Panc1 (cell line): ENCODE measurements around the gene TSPOAP1. TPM values are rescaled to one million over a fixed set of nuclear protein-coding genes. Genes with fewer than 3 reads are reported as not detected.

Experiments
- ATAC-seq: fragments of 200-7000 bp; cut with Tn5 transposase; 2 replicates; pipeline ENCODE4 v1.9.1; 2020; ENCODE audit warnings: mild to moderate bottlenecking, moderate library complexity
- BruUV-seq: library from RNA; stranded (reverse); fragments of 400-500 nt; replicated peaks from 2 replicates; lab custom pipeline; 2021; lab: Mats Ljungman, UMichigan
- CTCF ChIA-PET: fragments of 300-600 bp; sonication (Branson Sonifier 250); formaldehyde crosslinking; loops from one replicate; lab custom pipeline; 2022; ENCODE audit warnings: antibody characterized with exemption; lab: Charles Lee
- POLR2A ChIA-PET: fragments of 300-600 bp; sonication (Branson Sonifier 250); formaldehyde crosslinking; loops from one replicate; lab custom pipeline; 2022; ENCODE audit warnings: antibody characterized with exemption; lab: Charles Lee
- DNase-seq: peaks from one replicate; pipeline ENCODE4 v3.0.0-alpha.2; 2010; ENCODE audit warnings: low read depth, low spot score
- H3K27ac ChIP-seq: 2 replicates; pipeline ENCODE4 v1.5.1; 2011; ENCODE audit warnings: mild to moderate bottlenecking, low read length, inconsistent platforms
- H3K27me3 ChIP-seq: fragments of 200-500 bp; sonication (Bioruptor generic); 2 replicates; pipeline ENCODE4 v1.6.0; 2014; ENCODE audit warnings: low read length, inconsistent platforms; ENCODE audit not compliant: control insufficient read depth, insufficient read depth
- H3K36me3 ChIP-seq: fragments of 200-500 bp; sonication (Bioruptor generic); 2 replicates; pipeline ENCODE4 v1.5.1; 2014; ENCODE audit warnings: inconsistent platforms, mild to moderate bottlenecking, low read length, moderate library complexity; ENCODE audit not compliant: control insufficient read depth, insufficient read depth
- H3K4me1 ChIP-seq: 2 replicates; pipeline ENCODE4 v1.5.1; 2011; ENCODE audit warnings: inconsistent platforms, mild to moderate bottlenecking, low read length, moderate library complexity; ENCODE audit not compliant: control insufficient read depth, insufficient read depth
- H3K4me3 ChIP-seq, 2 experiments: 2 replicates each; pipeline ENCODE4 v1.5.1; 2011 to 2012; ENCODE audit warnings: low read depth in 2 of 2, low read length in 2 of 2, mild to moderate bottlenecking in 2 of 2, inconsistent platforms in 1 of 2, moderate library complexity in 1 of 2
- H3K9me3 ChIP-seq: fragments of 200-500 bp; sonication (Bioruptor generic); 2 replicates; pipeline ENCODE4 v1.5.1; 2014; ENCODE audit warnings: low read depth, mild to moderate bottlenecking, inconsistent platforms, low read length, moderate library complexity; ENCODE audit not compliant: control insufficient read depth, insufficient read depth
- POLR2AphosphoS5 ChIP-seq: IDR thresholded peaks from 2 replicates; pipeline ENCODE4 v1.6.1; 2012; ENCODE audit warnings: mild to moderate bottlenecking, low read depth, low read length, moderate library complexity
- REST ChIP-seq, 2 experiments: IDR thresholded peaks; 2 replicates each; pipeline ENCODE4 v1.6.1; 2011 to 2012; ENCODE audit warnings: low read depth in 2 of 2, control low read depth in 1 of 2, low read length in 1 of 2, mild to moderate bottlenecking in 1 of 2, moderate library complexity in 1 of 2; ENCODE audit not compliant: insufficient read depth in 1 of 2
- SIN3A ChIP-seq: IDR thresholded peaks from 2 replicates; pipeline ENCODE4 v1.6.1; 2012; ENCODE audit warnings: low read depth, mild to moderate bottlenecking, low read length, moderate library complexity, borderline replicate concordance; ENCODE audit not compliant: insufficient read depth
- TCF7L2 ChIP-seq: IDR thresholded peaks from 2 replicates; pipeline ENCODE4 v1.6.1; 2011; ENCODE audit warnings: mild to moderate bottlenecking, low read depth, low read length, inconsistent platforms
- in situ Hi-C: cut with HindIII; loops from 2 replicates; pipeline ENCODE4 v1.10.0; 2016; ENCODE audit warnings: low sequenced_read_pairs, low pct_unique_long_range_greater_than_20kb
- intact Hi-C: fragments of 100-400 bp; cut with micrococcal nuclease; formaldehyde crosslinking; loops from one replicate; pipeline ENCODE4 v1.10.0; 2022; ENCODE audit not compliant: unreplicated experiment
- total RNA-seq: library from RNA; stranded (reverse); gene quantifications from one replicate; pipeline ENCODE4 v1.2.1, GENCODE V29; 2021; ENCODE audit not compliant: unreplicated experiment
- TF ChIP-seq, protein P1 (sequence below): fragments of 450-650 bp; IDR thresholded peaks from 2 replicates; pipeline ENCODE4 v1.5.1; 2017; ENCODE audit warnings: mild to moderate bottlenecking

The TSPOAP1 gene
- total RNA-seq, 1 experiment from 2014 or later, result 0.05 TPM

GRCh38 chr17:58322581-58323185 lies 5.9 kb downstream of the TSPOAP1 start:
- ChIA-PET POLR2A (no interaction called here), CTCF (no interaction called here)
- no TSS peak for BruUV-seq
- no peak overlapping the region for H3K4me3 ChIP-seq
- DNase-seq (no peak), ATAC-seq (no peak)
- in situ Hi-C loops, result no loop called here
- H3K4me1 ChIP-seq, result no peaks in the 10 kb centered on the region
- TF ChIP-seq REST (IDR thresholded peaks at IDR 0.05; ENCODE audit: insufficient read depth in 1 of 2, low read depth in 2 of 2, low read length in 1 of 2) (no peak), TCF7L2 (no peak), POLR2AphosphoS5 (no peak)
- TF ChIP-seq, protein P1, sequence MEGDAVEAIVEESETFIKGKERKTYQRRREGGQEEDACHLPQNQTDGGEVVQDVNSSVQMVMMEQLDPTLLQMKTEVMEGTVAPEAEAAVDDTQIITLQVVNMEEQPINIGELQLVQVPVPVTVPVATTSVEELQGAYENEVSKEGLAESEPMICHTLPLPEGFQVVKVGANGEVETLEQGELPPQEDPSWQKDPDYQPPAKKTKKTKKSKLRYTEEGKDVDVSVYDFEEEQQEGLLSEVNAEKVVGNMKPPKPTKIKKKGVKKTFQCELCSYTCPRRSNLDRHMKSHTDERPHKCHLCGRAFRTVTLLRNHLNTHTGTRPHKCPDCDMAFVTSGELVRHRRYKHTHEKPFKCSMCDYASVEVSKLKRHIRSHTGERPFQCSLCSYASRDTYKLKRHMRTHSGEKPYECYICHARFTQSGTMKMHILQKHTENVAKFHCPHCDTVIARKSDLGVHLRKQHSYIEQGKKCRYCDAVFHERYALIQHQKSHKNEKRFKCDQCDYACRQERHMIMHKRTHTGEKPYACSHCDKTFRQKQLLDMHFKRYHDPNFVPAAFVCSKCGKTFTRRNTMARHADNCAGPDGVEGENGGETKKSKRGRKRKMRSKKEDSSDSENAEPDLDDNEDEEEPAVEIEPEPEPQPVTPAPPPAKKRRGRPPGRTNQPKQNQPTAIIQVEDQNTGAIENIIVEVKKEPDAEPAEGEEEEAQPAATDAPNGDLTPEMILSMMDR, result no peak
- no peaks in the 10 kb centered on the region for H3K9me3 ChIP-seq
- intact Hi-C loops, result no loop called here
- H3K36me3 ChIP-seq, result no peaks in the 10 kb centered on the region
- H3K27ac ChIP-seq, result no peak overlapping the region
- no peaks in the 10 kb centered on the region for H3K27me3 ChIP-seq

DNA sequence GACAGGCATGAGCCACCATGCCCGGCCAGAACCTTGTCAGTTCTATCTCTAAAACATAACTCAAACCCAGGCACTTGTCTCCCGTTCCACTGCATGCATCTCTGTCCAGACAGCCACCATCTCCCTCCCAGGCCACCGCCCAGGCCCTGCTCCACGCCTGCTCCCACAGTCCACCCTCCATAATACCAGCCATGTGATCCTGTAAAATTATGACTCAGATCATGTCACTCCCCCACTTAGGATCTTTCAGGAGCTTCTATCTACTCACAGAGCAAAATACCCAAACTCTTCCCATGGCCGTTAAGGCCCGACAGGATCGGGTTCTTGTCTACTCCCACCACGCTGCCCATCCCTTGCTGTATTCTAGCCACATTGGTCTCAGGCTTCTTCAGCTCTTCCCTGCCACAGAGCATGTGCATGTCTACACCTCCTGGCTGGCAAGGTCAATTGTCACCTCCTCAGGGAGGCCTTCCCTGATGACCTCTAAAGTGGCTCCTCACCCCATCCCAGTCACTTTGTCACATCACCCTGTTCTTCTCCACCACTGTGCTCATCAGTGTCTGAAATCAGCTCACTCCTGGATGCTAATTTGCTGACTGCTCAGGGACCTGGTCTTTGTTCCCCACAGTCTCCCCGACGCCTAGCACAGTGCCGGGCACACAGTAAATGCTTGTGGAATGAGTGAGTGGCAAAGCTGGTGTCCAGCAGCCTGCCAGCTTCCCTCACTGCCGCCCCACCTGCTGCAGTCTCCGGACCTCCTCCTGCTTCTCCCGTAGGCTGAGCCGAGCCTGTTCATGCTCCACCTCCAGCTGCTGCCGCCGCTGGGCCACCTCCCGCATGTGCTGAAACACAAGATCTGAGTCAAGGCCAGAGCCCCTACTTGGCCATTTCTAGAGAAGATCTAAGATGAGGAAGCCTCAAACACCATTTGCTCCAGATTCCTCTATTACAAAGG lies 6.7 kb downstream of the TSPOAP1 start:
- H3K36me3 ChIP-seq, result no peaks in the 10 kb centered on the region
- ChIA-PET POLR2A (no interaction called here), CTCF (interaction anchor here (0.6 kb wide), 1 partner anchor 103 kb away, joined by 5 read pairs; no protein-coding TSS in a partner anchor)
- ATAC-seq, result no peak
- no peaks in the 10 kb centered on the region for H3K27me3 ChIP-seq
- H3K4me1 ChIP-seq, result no peaks in the 10 kb centered on the region
- no TSS peak for BruUV-seq
- no peak for DNase-seq
- H3K27ac ChIP-seq, result no peak overlapping the region
- in situ Hi-C loops, result no loop called here
- TF ChIP-seq, protein P1, result no peak
- TF ChIP-seq SIN3A (no peak), TCF7L2 (no peak), REST (IDR thresholded peaks at IDR 0.05; ENCODE audit: insufficient read depth in 1 of 2, low read depth in 2 of 2, low read length in 1 of 2) (no peak), POLR2AphosphoS5 (no peak)
- intact Hi-C loops, result no loop called here
- no peaks in the 10 kb centered on the region for H3K9me3 ChIP-seq
- H3K4me3 ChIP-seq, result no peak overlapping the region
